GM19455 (cell line): ENCODE data around the gene SPTY2D1.

Source experiments
- ATAC-seq: cut with Tn5 transposase; IDR thresholded peaks from one replicate; pipeline ENCODE4 v1.9.1; 2021; ENCODE audit not compliant: unreplicated experiment

SPTY2D1 gene

DNA sequence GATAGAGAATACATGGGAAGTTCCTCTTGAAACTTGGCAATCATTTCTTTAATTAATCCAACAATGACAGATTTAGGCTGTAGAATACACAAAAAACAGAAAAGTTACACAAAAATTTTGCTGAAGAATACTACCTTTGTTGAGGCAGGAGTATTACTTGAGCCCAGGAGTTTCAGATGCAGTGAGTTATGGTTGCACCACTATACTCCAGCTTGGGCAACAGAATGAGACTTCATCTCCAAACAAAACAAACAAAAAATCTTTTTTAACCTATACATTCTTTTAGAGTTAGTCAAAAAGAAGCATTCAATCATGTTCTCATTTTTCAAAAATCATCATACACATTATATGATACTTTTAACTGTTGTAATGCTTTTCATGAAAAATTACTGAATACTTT is 67.7 kb downstream of the SPTY2D1 start:
- no peak for ATAC-seq

- ATAC-seq, result no peak
Observed at GRCh38 chr11:18564149-18564548, 70.0 kb downstream of the SPTY2D1 start.

DNA sequence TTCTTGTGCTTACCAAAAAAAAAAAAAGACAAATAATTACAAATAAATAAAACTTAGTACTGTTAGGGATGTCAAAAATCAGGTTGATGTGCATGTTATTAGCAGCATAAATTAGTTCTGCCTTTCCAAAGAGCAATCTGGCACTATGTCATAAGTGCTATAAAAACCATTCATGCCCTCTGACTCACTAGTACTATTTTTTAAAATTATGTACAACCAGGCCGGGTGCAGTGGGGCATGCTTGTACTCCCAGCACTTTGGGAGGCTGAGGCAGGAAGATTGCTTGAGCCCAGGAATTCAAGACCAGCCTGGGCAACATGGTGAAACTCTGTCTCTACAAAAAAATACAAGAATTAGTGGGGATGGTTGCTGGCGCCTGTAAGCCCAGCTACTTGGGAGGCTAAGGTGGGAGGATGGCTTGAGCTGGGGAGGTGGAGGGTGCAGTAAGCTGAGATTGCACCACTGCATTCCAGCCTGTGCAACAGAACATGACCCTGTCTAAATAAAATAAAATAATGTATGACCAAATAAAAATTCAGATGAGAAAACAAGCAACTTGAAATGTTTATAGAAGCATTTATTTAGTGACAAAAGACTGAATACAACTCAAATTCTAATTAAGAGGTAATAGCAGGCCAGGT is 70.9 kb downstream of the SPTY2D1 start:
- ATAC-seq, result no peak
